Activated CD8-positive, alpha-beta memory T cell treated with anti-CD3 and anti-CD28 coated beads, Interleukin-2, amount 10 ng/mL, durations not matched to agents 7 days and 5 days (primary cell): Measurements from ENCODE around the gene TEX35. TPM values are rescaled to one million over a fixed set of nuclear protein-coding genes. Genes with fewer than 3 reads are reported as not detected.
A peak's percentile ranks its signal among the peaks of the same experiment; 100 is the strongest.

Experiments used
- ATAC-seq: fragments of 150-1000 bp; cut with Tn5 transposase; one replicate; pipeline ENCODE4 v1.10.0; 2021; ENCODE audit warnings: moderate library complexity
- CTCF ChIA-PET: fragments of 350-600 bp; sonication (Branson Sonifier 250); formaldehyde crosslinking; loops from one replicate; lab custom pipeline; 2021; ENCODE audit warnings: antibody characterized with exemption; lab: Charles Lee
- DNase-seq: peaks from one replicate; pipeline ENCODE4 v3.0.0-alpha.2; 2020
- H3K27ac Mint-ChIP-seq: one replicate; pipeline ENCODE4 v1.8.0; 2021; ENCODE audit warnings: mild to moderate bottlenecking, mixed read lengths
- H3K27me3 Mint-ChIP-seq: one replicate; pipeline ENCODE4 v1.8.0; 2021; ENCODE audit warnings: mixed read lengths
- H3K36me3 Mint-ChIP-seq: one replicate; pipeline ENCODE4 v1.8.0; 2021; ENCODE audit warnings: mild to moderate bottlenecking, mixed read lengths
- H3K4me1 Mint-ChIP-seq: one replicate; pipeline ENCODE4 v1.8.0; 2021; ENCODE audit warnings: mixed read lengths
- H3K4me3 Mint-ChIP-seq: one replicate; pipeline ENCODE4 v1.8.0; 2021; ENCODE audit warnings: mild to moderate bottlenecking, moderate library complexity, mixed read lengths
- H3K9me3 Mint-ChIP-seq: one replicate; pipeline ENCODE4 v1.8.0; 2022; ENCODE audit warnings: low read depth, mixed read lengths
- total RNA-seq, 2 experiments: library from RNA; stranded (reverse); gene quantifications; one replicate each; pipeline ENCODE4 v1.2.3, GENCODE V29; 2021

The TEX35 gene
- total RNA-seq, 2 experiments from 2014 or later = not detected

- no peaks in the 10 kb centered on the region for H3K4me1 Mint-ChIP-seq
- no peak for ATAC-seq
- H3K36me3 Mint-ChIP-seq = no peaks in the 10 kb centered on the region
- no peak for DNase-seq
- H3K27ac Mint-ChIP-seq = no peak overlapping the region
- H3K27me3 Mint-ChIP-seq = no peaks in the 10 kb centered on the region
- no peak overlapping the region for H3K4me3 Mint-ChIP-seq
- no peaks in the 10 kb centered on the region for H3K9me3 Mint-ChIP-seq
- CTCF ChIA-PET = no interaction called here
Measured at GRCh38 chr1:178513278-178513983, 522 bp downstream of the TEX35 start.

GRCh38 chr1:178516110-178516509, 3.2 kb downstream of the TEX35 start:
- H3K4me3 Mint-ChIP-seq = no peak overlapping the region
- H3K27ac Mint-ChIP-seq = no peak overlapping the region
- DNase-seq (no peak), ATAC-seq (no peak)
- CTCF ChIA-PET = interaction anchor here (1.4 to 1.8 kb wide), 2 partner anchors 17 to 487 kb away, joined by 5 to 7 read pairs; no protein-coding TSS in a partner anchor
- H3K36me3 Mint-ChIP-seq = no peaks in the 10 kb centered on the region
- H3K9me3 Mint-ChIP-seq = no peaks in the 10 kb centered on the region
- peaks cover 2% of the 10 kb centered on the region for H3K27me3 Mint-ChIP-seq
- H3K4me1 Mint-ChIP-seq = no peaks in the 10 kb centered on the region

GRCh38 chr1:178518894-178519293, 6.0 kb downstream of the TEX35 start:
- no peak overlapping the region for H3K27ac Mint-ChIP-seq
- no peak overlapping the region for H3K4me3 Mint-ChIP-seq
- CTCF ChIA-PET = interaction anchor here (2.2 kb wide), 1 partner anchor 23 kb away, joined by 6 read pairs; no protein-coding TSS in a partner anchor
- H3K36me3 Mint-ChIP-seq = no peaks in the 10 kb centered on the region
- H3K4me1 Mint-ChIP-seq = no peaks in the 10 kb centered on the region
- DNase-seq (no peak), ATAC-seq (no peak)
- no peaks in the 10 kb centered on the region for H3K9me3 Mint-ChIP-seq
- H3K27me3 Mint-ChIP-seq = peaks cover 2% of the 10 kb centered on the region

- H3K27me3 Mint-ChIP-seq = peaks cover 2% of the 10 kb centered on the region
- no peaks in the 10 kb centered on the region for H3K36me3 Mint-ChIP-seq
- no peak for DNase-seq
- no peaks in the 10 kb centered on the region for H3K9me3 Mint-ChIP-seq
- CTCF ChIA-PET = interaction anchor here (2.2 kb wide), 1 partner anchor 21 kb away, joined by 6 read pairs; no protein-coding TSS in a partner anchor
- H3K27ac Mint-ChIP-seq = no peak overlapping the region
- ATAC-seq = no peak
- no peaks in the 10 kb centered on the region for H3K4me1 Mint-ChIP-seq
- H3K4me3 Mint-ChIP-seq = no peak overlapping the region
Measured at GRCh38 chr1:178520803-178521202, 7.9 kb downstream of the TEX35 start.

- ATAC-seq (no peak), DNase-seq (no peak)
- no peaks in the 10 kb centered on the region for H3K9me3 Mint-ChIP-seq
- peaks cover 2% of the 10 kb centered on the region for H3K27me3 Mint-ChIP-seq
- no peak overlapping the region for H3K27ac Mint-ChIP-seq
- H3K36me3 Mint-ChIP-seq = no peaks in the 10 kb centered on the region
- CTCF ChIA-PET = no interaction called here
- H3K4me3 Mint-ChIP-seq = no peak overlapping the region
- no peaks in the 10 kb centered on the region for H3K4me1 Mint-ChIP-seq
Measured at GRCh38 chr1:178521241-178521640, 8.3 kb downstream of the TEX35 start.

- Mint-ChIP-seq H3K4me1 (no peaks in the 10 kb centered on the region), H3K36me3 (no peaks in the 10 kb centered on the region), H3K27me3 (no peaks in the 10 kb centered on the region), H3K27ac (no peak overlapping the region), H3K4me3 (no peak overlapping the region), H3K9me3 (no peaks in the 10 kb centered on the region)
- no peak for ATAC-seq
- CTCF ChIA-PET = interaction anchor here (1.2 to 1.4 kb wide), 2 partner anchors 15 to 226 kb away, joined by 4 read pairs; no protein-coding TSS in a partner anchor
- DNase-seq = no peak
Measured at GRCh38 chr1:178527117-178527516, 14.2 kb downstream of the TEX35 start.

- no peak for ATAC-seq
- Mint-ChIP-seq H3K9me3 (no peaks in the 10 kb centered on the region), H3K4me3 (no peak overlapping the region), H3K27me3 (no peaks in the 10 kb centered on the region), H3K27ac (no peak overlapping the region), H3K4me1 (peaks cover 2% of the 10 kb centered on the region), H3K36me3 (no peaks in the 10 kb centered on the region)
- CTCF ChIA-PET = interaction anchor here (1.1 kb wide), 1 partner anchor 13 kb away, joined by 3 read pairs; no protein-coding TSS in a partner anchor
- no peak for DNase-seq
Measured at GRCh38 chr1:178528228-178528952, 15.5 kb downstream of the TEX35 start.

GRCh38 chr1:178528953-178529335, 16.0 kb downstream of the TEX35 start:
- no peaks in the 10 kb centered on the region for H3K36me3 Mint-ChIP-seq
- peaks cover 2% of the 10 kb centered on the region for H3K4me1 Mint-ChIP-seq
- ATAC-seq (no peak), DNase-seq (no peak)
- no peaks in the 10 kb centered on the region for H3K9me3 Mint-ChIP-seq
- no peak overlapping the region for H3K27ac Mint-ChIP-seq
- no peaks in the 10 kb centered on the region for H3K27me3 Mint-ChIP-seq
- CTCF ChIA-PET = interaction anchor here (1.1 kb wide), 1 partner anchor 13 kb away, joined by 3 read pairs; no protein-coding TSS in a partner anchor
- no peak overlapping the region for H3K4me3 Mint-ChIP-seq

- ATAC-seq (no peak), DNase-seq (no peak)
- H3K9me3 Mint-ChIP-seq = no peaks in the 10 kb centered on the region
- no peak overlapping the region for H3K27ac Mint-ChIP-seq
- no peak overlapping the region for H3K4me3 Mint-ChIP-seq
- no peaks in the 10 kb centered on the region for H3K27me3 Mint-ChIP-seq
- H3K4me1 Mint-ChIP-seq = peaks cover 2% of the 10 kb centered on the region
- no peaks in the 10 kb centered on the region for H3K36me3 Mint-ChIP-seq
- CTCF ChIA-PET = interaction anchor here (1.1 kb wide), 1 partner anchor 12 kb away, joined by 3 read pairs; no protein-coding TSS in a partner anchor
Measured at GRCh38 chr1:178529364-178530036, 16.6 kb downstream of the TEX35 start.

GRCh38 chr1:178530037-178530402, 17.1 kb downstream of the TEX35 start:
- DNase-seq = no peak
- no peaks in the 10 kb centered on the region for H3K9me3 Mint-ChIP-seq
- no peak for ATAC-seq
- no peaks in the 10 kb centered on the region for H3K36me3 Mint-ChIP-seq
- no peak overlapping the region for H3K27ac Mint-ChIP-seq
- no peak overlapping the region for H3K4me3 Mint-ChIP-seq
- H3K27me3 Mint-ChIP-seq = no peaks in the 10 kb centered on the region
- peaks cover 2% of the 10 kb centered on the region for H3K4me1 Mint-ChIP-seq
- CTCF ChIA-PET = no interaction called here

GRCh38 chr1:178530502-178530901, 17.6 kb downstream of the TEX35 start:
- Mint-ChIP-seq H3K36me3 (no peaks in the 10 kb centered on the region), H3K9me3 (no peaks in the 10 kb centered on the region), H3K27ac (no peak overlapping the region), H3K4me1 (peaks cover 2% of the 10 kb centered on the region), H3K4me3 (no peak overlapping the region), H3K27me3 (no peaks in the 10 kb centered on the region)
- ATAC-seq (no peak), DNase-seq (no peak)
- CTCF ChIA-PET = interaction anchor here (1.3 kb wide), 1 partner anchor 472 kb away, joined by 4 read pairs; no protein-coding TSS in a partner anchor

- Mint-ChIP-seq H3K4me1 (peaks cover 2% of the 10 kb centered on the region), H3K36me3 (no peaks in the 10 kb centered on the region), H3K4me3 (no peak overlapping the region), H3K27ac (no peak overlapping the region), H3K27me3 (no peaks in the 10 kb centered on the region), H3K9me3 (no peaks in the 10 kb centered on the region)
- no peak for DNase-seq
- CTCF ChIA-PET = interaction anchor here (0.7 to 2.9 kb wide), 14 partner anchors 9 to 762 kb away, joined by 3 to 39 read pairs (median 4); partner anchors contain the start of gene SOAT1
- peak; percentile 22 for ATAC-seq
Measured at GRCh38 chr1:178531887-178532286, 19.0 kb downstream of the TEX35 start.

GRCh38 chr1:178532392-178532791, 19.5 kb downstream of the TEX35 start:
- CTCF ChIA-PET = interaction anchor here (0.7 to 2.9 kb wide), 14 partner anchors 9 to 762 kb away, joined by 3 to 39 read pairs (median 4); partner anchors contain the start of gene SOAT1
- no peaks in the 10 kb centered on the region for H3K36me3 Mint-ChIP-seq
- ATAC-seq (peak; percentile 94), DNase-seq (peak; percentile 76)
- no peaks in the 10 kb centered on the region for H3K27me3 Mint-ChIP-seq
- H3K9me3 Mint-ChIP-seq = no peaks in the 10 kb centered on the region
- peaks cover 2% of the 10 kb centered on the region for H3K4me1 Mint-ChIP-seq
- no peak overlapping the region for H3K4me3 Mint-ChIP-seq
- no peak overlapping the region for H3K27ac Mint-ChIP-seq
